ENCODE measurements around the gene GRM2.

GRM2 gene

GRCh38 chr3:51709675-51710074, 2.8 kb downstream of the GRM2 start:
- TF ChIP-seq CTCF (IDR thresholded peaks at IDR 0.05): no peak

DNA sequence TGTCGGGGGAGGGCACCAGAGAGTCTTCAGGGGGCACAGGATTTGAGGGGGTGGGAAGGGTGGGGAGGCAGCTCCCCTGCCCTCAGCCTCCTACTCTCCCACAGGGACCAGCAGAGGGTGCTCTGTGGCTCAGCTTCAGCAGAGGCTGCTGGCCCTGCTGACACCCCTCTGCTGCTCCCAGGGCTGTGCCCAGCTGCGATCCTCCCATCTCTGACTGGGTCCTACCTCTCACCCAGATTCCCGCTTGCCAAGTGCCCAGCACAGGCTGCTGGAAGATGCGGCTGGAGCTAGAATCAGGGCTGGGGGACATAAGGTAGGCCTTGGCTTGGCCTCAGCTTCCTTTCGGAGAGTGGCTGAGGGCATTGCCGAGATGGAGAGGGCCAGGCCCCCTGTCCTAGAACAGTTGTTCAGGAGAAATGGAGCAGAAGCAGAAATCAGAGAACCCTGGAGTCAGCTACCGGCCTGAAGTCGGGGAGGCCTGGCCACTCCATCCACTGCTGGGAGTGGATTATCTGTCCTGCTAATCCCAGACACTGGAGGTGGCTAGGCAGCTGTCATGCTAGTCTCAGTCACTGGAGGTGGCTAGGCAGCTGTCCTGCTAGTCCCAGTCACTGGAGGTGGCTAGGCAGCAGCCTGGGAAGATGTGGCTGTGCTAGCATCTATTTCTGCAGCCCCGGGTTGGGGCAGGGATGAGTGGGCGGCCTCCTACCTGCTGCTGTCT, 3.9 kb downstream of the GRM2 start:
- no peak; the same call in 1 of the 2 replicates for TF ChIP-seq CTCF (IDR thresholded peaks at IDR 0.05)

DNA sequence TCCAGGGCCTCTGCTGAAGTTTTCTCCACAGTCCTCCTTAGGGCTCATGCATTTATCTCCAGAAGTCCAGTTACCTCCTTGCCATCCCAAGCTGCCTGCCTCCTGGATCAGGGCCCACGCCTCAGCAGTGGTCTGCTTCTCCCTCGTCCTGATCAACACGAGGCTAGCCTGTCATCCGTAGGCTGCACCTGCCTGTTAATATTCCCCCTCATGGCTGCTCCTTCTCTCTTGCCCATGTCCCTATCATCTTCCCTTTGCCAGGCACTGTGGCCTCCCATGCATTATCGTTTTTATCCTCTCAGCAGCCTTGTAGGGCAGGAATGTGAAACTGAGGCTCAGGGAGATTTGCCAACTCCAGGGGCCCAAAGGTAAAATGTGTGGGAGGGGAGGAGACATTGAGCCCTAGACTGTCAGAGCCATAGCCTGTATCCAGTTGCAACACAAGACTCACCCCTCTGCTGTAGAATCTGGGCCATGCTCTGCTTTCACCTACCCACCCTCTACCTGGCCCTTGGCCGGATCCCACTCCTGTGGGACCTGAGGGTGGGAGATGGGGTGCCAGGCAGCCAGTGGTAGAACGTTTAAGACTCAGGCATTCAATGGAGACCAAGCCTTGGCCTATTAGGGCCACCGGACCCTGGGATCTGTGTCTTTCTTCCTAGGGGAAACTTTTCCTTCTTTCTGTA, 4.6 kb downstream of the GRM2 start:
- no peak for TF ChIP-seq CTCF (IDR thresholded peaks at IDR 0.05)

DNA sequence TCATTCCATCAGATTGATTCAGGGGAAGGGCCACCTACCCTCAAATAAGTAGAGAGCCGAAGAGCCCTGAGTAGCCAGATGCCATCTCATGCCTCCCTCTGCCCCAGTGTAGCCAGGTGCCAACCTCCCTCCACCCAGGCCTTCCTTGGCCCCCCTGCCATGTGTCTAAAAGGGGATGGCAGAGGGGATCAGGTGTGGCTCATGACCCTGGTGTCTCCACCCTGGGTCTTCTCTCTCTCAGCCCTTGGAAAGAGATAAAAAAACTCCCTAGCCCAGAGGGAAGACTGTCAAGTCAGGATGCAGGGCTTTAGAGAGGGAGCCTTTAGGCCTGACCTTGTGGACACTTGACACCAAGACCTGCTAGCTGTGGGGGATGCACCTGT, 5.2 kb downstream of the GRM2 start:
- TF ChIP-seq CTCF (IDR thresholded peaks at IDR 0.05): no peak

DNA sequence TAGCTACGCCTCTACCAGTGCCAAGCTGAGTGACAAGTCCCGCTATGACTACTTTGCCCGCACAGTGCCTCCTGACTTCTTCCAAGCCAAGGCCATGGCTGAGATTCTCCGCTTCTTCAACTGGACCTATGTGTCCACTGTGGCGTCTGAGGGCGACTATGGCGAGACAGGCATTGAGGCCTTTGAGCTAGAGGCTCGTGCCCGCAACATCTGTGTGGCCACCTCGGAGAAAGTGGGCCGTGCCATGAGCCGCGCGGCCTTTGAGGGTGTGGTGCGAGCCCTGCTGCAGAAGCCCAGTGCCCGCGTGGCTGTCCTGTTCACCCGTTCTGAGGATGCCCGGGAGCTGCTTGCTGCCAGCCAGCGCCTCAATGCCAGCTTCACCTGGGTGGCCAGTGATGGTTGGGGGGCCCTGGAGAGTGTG, 5.7 kb downstream of the GRM2 start:
- TF ChIP-seq CTCF (IDR thresholded peaks at IDR 0.05): no peak

- TF ChIP-seq CTCF (IDR thresholded peaks at IDR 0.05): no peak
These were observed 6.1 kb downstream of the GRM2 start for GRCh38 chr3:51712963-51713362.

DNA sequence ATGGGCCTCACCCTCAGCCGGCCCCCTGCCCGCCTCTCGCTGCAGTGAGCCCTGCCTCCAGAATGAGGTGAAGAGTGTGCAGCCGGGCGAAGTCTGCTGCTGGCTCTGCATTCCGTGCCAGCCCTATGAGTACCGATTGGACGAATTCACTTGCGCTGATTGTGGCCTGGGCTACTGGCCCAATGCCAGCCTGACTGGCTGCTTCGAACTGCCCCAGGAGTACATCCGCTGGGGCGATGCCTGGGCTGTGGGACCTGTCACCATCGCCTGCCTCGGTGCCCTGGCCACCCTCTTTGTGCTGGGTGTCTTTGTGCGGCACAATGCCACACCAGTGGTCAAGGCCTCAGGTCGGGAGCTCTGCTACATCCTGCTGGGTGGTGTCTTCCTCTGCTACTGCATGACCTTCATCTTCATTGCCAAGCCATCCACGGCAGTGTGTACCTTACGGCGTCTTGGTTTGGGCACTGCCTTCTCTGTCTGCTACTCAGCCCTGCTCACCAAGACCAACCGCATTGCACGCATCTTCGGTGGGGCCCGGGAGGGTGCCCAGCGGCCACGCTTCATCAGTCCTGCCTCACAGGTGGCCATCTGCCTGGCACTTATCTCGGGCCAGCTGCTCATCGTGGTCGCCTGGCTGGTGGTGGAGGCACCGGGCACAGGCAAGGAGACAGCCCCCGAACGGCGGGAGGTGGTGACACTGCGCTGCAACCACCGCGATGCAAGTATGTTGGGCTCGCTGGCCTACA, 8.5 kb downstream of the GRM2 start:
- TF ChIP-seq CTCF (IDR thresholded peaks at IDR 0.05): no peak
